NOMO-1 treated with dmso at 0.1 percent for 144 hours (cell line): ENCODE measurements around the gene VPS8.
A peak's percentile ranks its signal among the peaks of the same experiment; 100 is the strongest.

Experiments used
- DNase-seq: peaks from one replicate; lab custom pipeline; 2025; ENCODE audit not compliant: unreplicated experiment; lab: John Stamatoyannopoulos, UW

VPS8 gene, protein sequence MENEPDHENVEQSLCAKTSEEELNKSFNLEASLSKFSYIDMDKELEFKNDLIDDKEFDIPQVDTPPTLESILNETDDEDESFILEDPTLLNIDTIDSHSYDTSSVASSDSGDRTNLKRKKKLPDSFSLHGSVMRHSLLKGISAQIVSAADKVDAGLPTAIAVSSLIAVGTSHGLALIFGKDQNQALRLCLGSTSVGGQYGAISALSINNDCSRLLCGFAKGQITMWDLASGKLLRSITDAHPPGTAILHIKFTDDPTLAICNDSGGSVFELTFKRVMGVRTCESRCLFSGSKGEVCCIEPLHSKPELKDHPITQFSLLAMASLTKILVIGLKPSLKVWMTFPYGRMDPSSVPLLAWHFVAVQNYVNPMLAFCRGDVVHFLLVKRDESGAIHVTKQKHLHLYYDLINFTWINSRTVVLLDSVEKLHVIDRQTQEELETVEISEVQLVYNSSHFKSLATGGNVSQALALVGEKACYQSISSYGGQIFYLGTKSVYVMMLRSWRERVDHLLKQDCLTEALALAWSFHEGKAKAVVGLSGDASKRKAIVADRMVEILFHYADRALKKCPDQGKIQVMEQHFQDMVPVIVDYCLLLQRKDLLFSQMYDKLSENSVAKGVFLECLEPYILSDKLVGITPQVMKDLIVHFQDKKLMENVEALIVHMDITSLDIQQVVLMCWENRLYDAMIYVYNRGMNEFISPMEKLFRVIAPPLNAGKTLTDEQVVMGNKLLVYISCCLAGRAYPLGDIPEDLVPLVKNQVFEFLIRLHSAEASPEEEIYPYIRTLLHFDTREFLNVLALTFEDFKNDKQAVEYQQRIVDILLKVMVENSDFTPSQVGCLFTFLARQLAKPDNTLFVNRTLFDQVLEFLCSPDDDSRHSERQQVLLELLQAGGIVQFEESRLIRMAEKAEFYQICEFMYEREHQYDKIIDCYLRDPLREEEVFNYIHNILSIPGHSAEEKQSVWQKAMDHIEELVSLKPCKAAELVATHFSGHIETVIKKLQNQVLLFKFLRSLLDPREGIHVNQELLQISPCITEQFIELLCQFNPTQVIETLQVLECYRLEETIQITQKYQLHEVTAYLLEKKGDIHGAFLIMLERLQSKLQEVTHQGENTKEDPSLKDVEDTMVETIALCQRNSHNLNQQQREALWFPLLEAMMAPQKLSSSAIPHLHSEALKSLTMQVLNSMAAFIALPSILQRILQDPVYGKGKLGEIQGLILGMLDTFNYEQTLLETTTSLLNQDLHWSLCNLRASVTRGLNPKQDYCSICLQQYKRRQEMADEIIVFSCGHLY (N-terminal part only)

GRCh38 chr3:184811999-184812661 lies at the start of gene VPS8:
Gene VPS8, plus strand, starts transcription at chr3:184812166. Its CDS starts 12,467 bp downstream, at chr3:184824633.
- peak; percentile 99 for DNase-seq

DNA sequence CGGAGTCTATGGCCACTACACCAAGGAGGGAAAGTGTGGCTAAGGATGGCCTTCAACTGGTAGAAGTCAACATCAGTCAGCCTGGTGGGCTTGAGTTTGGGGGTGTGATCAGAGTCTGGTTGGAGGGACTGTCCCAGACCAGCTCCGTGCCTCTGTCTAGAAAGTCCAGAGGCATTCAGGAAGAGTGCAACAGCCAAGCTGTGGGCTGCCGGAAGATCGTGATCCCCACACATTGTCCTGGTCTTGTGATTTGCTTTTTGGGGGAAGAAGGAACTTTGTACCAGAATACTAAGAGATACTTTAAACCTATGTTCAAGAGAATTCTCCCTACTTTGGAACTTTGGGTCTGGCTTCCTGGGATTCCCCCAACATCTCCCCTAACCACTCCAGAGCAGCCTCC lies 47.8 kb upstream of the VPS8 start:
- no peak for DNase-seq

DNA sequence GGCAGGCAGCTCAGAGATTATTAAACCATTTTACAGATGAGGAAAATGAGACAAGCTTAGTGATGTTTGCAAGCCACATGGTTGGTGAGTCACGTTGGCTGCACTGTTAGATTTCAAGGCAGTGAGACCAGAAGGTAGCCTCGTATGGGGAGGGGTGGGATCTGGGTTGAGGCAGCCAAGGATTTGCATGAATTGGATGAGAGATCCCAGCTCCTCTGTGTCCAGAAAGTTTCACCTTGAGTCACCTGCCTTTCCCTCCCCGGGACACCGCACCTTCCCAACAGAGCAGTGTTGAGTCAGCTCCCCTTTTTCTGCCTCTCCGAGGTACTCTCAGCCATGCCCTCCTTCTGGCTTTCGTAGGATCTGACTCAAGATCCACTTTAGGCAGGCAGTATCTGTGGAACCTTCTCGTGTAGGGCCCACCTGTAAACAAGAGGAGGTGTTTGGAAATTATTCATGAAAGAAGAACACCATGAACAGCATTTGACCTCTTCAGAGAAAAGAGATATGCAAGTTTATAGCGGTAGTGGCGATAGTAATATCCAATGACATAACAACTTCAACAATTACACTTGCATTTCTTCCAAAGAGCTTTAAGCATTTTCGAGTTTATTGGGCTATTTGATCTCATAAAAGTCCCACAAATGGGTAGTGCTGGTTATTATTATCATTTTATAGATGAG lies 46.8 kb upstream of the VPS8 start:
- no peak for DNase-seq

GRCh38 chr3:184765730-184766074 lies 46.3 kb upstream of the VPS8 start:
- DNase-seq: peak; percentile 91

- no peak for DNase-seq
Measured at GRCh38 chr3:184766555-184767261, 45.3 kb upstream of the VPS8 start.

- no peak for DNase-seq
Measured at GRCh38 chr3:184767377-184767776, 44.6 kb upstream of the VPS8 start.

DNA sequence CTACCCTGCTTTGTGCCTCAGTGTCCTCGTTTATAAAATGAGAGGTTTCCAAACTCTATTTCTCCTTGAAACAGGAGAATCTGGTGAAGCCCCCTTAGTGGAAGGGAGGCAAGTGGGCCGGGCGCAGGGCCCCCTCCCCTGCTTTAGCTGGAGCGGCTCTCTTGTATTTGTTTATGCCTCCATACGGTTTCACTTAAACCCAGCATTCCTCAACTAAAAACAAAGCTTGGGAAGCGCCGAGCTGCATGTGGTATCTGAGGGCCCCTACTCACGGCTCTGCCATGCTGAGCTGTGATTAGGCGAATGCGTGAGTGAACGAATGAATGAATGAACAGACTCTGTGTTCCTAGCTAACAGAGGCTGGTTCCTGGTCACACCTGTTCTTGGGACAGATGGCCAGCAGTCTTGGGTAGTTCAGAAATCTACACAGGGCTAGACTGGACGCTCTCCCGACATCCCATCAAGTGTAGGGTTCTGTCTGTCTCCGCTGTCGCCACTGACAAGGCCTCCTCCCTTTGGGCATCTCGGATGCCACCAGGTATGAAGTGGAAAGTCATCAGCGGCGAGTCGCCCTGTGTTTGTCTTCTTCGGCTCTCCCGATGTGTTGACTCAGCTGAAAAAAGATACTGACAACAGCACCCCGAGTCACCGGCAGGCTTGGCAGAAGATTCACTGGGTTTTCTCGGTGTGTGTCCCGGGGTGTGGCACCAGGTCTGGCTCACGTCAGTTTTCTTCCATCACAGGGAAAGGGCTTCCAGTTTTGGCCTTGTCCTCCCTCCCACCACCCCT lies 42.4 kb upstream of the VPS8 start:
- no peak for DNase-seq

DNA sequence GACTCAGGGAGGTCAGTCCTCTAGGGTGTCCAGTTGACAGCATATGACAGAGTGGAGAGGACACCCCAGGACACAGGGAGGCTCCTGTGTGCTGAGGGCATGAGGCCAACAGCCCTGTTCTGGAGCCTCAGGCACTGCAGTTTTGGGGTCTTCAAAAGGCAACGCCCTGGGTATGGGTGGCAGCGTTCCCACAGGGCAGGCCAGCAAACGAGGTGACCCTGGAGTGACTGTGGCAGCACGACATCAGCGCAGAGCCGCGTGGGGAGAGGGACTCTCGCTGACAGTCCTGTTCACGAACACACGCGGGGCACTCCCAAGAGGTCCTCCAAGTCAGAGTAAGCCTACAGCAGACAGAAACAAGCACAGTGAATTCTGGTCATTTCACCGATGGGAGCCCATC lies 41.4 kb upstream of the VPS8 start:
- DNase-seq: no peak

- no peak for DNase-seq
Measured at GRCh38 chr3:184771301-184772127, 40.5 kb upstream of the VPS8 start.

- DNase-seq: no peak
Measured at GRCh38 chr3:184772667-184773272, 39.2 kb upstream of the VPS8 start.

DNA sequence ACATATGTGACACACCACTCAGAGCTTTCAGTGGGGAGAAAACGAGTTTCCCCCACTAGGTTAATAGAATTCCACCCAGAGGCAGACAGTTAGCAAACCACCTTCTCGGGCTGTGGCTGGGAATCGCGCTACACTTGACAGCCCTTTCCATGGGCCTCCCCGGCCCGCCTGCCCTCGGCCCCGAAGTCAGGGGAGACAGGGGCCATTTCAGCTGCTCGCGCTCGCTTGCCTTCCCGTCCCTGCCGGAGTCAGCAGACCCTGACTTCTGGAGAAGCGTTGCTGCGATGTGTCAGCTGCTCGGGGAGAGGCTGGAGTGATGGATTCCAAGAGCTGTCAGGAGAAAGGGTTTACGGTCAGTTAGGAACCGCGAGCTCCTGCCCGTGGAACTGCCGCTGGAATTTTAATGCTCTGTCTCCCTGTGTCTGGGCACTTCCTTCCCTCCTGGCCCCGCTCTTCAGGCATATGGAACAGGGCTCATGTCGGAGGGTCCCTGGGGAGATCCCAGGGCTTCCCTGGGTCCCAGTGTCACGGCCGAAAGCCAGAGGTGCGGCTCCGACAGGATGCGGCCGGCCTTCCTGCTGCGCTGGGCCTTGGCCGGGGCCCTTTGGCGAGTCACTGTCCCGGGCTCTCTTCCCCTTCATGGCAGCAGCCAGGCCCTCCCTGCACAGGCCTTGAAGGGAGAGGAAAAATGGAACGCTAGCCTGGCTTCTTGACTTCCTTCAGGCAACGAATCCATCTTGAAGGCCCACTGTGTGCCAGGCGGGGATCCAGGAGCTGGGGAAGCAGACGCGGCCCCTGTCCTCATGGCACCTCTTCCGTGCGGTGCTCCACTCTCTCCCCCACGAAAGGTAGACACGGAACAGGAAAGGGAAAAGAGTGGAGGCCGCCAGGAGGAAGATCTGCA lies 38.4 kb upstream of the VPS8 start:
- no peak for DNase-seq

DNA sequence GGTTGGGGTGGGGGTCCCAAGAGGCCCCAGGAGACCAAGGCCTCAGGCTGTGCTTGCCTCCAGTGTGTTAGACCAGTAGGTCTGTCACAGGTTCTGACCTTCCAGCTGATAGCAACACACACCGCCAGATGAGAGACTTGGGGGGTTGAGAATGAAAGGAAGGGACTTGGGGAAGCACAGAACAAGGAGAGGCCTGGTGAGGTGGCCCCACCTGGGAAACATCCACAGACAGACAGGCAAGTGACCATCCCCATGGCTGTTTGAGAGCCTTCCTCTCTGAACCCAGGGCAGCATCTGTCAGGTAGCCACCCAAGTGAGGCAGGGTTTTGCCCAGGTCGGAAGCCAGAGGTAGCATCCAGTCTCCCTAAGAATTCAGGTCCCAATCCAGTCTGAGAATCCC lies 35.0 kb upstream of the VPS8 start:
- DNase-seq: no peak

GRCh38 chr3:184777566-184778356 lies 34.2 kb upstream of the VPS8 start:
- DNase-seq: peak; percentile 54

DNA sequence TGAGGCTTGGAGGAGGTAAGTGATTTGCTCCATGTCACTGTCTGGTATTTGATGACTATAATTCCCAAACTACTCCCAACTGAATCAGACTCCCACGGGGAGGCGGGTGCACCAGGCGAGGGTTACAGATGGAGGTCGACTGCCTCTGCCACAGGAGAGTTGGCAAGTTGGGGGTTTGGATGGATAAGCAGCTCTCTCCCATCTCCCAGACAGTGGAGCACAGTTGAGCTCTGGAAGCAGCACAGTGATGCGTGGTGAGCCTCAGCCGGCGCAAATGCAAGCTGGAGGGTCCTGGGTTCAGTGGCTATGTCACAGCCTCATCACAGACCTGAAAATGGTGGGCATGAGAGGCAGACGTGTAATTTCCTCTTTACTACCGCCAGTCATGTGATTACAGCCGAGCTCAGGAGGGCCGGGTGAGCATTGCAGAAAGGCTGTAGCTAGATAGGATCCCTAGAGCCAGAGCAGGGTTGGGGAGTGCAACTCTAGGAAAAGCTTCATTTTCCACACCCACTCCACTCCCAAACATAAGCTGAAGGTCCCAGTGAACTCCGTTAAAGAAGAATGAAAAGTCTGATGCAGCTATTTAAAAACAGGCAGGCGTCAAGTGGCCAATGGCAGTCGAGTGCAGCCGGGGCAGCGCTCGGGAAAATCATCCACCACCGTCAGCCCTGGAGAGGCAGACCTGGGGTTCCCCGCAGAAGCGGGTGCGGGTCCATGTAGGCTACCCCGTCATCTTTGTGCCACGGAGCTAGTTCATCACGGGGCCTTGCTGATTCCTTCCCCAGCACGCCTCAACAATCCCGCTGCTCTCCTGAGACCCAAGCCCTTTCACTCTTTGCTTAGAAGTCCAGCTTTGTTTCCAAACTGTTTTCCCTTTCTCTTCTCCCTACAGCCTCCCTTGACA lies 33.3 kb upstream of the VPS8 start:
- DNase-seq: no peak
